Middle frontal gyrus (tissue), 1 donor: Measurements from ENCODE around the gene CD34.

Experiments
- DNase-seq: peaks from one replicate; pipeline ENCODE4 v3.0.0-alpha.2; 2015; ENCODE audit warnings: low spot score; ENCODE audit errors: extremely low spot score

The CD34 gene

DNA sequence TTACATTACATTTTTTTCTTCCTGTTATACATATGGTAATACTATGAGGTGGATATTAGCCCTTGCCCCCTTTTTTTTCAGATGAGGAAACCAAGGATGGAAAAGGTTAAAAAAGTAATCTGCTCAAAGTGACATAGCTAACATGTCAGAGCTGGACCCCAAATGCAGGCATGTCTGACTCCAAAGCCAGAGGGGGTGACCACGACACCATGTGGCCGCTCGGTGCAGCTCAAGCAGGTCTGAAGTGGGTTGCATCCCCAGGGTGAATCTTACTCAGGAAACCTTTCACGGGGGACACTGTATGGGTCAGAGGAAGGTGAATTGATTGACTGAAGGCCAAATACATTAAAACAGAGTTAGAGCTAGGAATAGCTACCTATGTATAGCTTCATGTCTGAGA lies 34.8 kb downstream of the CD34 start:
- no peak for DNase-seq

GRCh38 chr1:207875532-207875931 lies 35.4 kb downstream of the CD34 start:
- no peak for DNase-seq

DNA sequence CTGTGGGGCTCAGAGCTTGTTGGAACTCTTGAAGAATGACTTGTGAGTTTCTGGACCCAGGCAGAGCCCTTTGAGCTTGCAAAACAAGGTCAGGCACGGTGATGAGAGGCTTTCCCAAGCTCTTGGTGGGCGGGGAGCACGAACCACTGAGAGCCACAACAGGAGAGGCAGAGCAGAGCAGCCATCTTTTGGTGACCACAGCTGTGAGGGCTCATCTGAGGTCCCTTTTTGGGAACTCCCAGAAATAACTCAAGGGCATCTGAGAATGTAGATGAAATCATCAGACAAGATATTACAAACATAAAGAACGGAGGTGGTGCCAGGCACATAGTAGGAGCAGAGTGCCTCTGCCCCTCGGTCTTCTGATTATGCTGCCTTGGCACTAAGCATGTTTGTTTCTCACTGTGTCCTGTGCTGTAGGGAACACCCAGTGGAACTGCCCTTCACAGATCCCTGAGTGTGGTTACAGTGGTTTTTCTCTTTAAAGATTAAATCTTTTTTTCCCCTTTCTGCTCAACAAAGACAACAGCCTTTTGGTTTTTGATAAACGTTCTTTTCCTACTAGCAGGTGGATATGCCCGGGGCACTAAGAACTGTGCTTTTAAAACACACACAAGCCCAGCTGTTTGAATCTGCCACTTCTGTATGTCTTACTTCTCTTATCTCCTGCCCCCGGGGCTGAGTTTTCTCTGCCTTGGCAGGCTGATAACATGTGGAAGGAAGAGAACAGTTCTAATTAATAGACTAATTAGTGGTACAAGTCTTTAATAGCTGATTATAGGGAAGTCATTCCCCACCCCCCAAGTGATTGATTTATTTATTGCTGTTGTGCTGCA lies 37.7 kb downstream of the CD34 start:
- no peak for DNase-seq

DNA sequence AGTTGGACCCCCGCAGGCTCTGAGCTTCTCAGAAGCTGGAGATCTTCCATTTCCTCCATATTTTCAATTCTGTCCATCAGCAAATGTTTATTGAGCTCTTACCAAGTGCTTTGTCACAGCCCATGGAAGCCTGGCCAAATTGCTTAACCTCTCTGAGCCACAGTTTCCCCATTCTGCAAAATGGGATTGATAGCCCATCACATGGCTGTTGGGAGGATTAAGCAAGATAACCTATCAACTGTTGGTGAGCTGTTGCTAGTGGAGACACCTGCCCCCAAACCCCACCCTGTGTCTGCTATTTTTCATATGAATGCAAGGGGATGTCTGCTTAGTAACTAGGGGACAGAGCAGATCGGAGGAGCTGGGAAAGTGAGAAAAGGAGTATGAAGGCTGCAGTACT lies 38.3 kb downstream of the CD34 start:
- DNase-seq = no peak

DNA sequence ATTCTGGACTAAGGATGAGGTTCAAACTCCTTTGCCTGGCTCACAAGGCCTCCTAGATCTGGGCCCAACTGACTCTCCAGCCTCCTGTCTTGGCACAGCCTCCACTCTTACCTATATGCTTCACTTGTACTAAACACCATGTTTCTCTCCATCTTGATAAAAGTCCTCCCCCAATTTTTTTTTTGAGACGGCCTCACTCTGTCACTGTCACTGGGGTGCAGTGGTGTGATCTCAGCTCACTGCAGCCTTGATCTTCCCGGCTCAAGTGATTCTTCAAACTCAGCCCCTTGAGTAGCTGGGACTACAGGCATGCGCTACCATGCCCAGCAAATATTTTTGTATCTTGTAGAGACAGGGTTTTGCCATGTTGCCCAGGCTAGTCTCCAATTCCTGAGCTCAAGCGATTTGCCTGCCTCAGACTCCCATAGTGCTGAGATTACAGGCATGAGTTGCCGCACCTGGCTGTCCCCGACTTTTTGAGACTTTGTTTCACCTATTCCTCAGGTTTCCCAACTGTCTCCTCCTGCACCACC lies 39.7 kb downstream of the CD34 start:
- no peak for DNase-seq

GRCh38 chr1:207870306-207871031 lies 40.5 kb downstream of the CD34 start:
- DNase-seq = no peak

GRCh38 chr1:207869859-207870258 lies 41.1 kb downstream of the CD34 start:
- no peak for DNase-seq

DNA sequence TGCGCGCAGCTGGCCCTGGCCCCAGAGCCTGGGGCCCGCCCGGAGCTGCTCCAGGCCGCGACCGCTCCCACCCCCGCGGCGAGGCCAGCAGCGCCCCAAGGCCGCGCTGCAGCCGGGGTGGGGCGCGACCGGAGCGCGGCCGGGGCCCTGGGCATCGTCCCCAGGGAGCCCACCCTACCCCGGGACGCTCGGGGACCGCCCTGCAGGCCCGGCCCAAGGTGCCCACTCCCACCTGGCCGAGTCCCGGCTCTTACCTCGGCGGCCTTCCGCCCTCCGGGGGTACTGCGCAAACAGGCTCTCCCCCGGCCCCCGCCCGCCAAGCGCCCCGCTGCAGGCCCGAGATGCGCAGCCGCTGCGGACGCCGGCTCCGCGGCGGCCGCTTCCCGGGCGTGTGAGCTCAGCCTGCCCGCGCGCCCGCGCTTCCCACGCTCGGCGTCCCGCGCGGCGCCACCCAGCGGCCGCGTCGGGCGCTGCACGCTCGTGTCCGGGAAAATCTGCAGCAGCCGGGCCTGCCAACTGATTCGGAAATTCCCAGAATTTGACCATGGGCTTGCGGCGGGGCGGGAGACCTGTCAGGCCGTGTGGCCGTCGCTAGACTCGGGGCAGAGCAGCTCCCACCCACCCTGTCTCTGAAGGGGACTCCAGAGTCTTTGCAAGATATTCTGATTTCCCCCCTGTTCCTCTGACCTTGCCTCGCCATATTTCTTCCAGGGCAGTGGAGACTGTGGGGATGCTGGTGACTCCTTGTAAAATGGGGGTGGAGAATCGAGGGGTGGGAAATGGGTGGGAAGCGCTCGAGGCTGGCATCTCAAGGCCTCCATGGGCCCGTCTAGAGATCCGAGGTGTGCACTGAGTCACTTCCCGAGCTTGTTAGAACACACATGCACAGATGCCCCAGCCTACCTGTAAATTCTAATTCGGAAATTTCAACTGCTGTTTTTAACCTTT lies 41.9 kb downstream of the CD34 start:
- peak; percentile 74 for DNase-seq

DNA sequence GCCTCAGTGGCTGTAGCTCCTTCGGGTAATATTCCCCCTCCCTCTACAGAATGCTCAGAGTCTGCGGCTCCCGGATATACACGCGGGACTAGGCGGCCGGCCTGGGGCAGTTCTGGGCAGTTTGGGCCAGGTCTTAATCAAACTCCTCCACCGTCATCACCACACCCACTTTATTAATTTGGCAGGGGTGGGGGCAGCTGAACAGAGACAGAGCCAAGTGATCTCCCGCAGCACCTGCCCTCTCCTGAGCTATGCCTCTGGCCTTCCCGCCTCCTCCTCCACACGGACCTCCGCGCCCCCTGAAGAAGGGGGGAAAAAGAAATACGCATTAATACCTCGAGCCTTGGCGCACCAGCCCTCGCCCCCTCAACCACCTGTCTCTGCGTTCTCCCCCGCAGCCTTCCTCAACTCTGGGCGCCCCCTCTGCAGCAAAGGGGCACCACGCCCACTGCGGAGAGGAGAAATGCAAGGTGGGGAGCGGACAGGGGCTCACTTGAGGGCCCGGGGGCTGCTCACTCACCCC lies 42.6 kb downstream of the CD34 start:
- DNase-seq = no peak

- DNase-seq = no peak
Measured at GRCh38 chr1:207867136-207868109, 43.5 kb downstream of the CD34 start.

DNA sequence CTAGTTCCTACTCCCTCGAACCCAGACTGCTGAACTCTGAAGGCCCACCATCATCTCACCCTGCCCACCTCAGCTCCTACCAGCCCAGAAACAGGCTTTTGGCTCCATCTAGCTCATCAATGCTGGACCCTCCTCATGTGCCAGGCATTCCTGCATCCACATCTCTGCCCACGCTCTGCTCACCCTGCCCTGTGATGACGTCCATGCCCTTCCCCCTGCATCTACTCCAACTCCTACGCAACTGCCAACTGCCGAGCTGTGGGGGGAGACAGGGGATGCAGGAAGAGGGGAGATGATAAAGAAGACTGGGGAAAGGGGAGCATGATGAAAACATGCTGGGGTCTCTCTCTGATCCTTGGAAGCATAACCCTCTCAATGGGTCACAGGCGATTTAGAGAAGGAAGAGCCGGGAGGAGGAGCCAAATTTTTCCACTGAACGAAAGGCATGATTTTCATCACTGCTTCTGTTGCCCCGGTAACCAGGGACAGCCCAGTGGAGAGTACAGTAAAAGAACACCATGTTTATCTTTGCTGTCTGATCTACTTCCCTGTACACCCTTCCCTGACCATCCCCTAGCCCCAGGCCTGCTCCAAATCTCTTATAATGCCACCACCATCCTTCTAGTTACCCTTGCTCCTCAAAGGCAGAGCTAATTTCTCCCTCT lies 44.3 kb downstream of the CD34 start:
- peak; percentile 47 for DNase-seq

- DNase-seq = no peak
Measured at GRCh38 chr1:207863893-207864535, 46.9 kb downstream of the CD34 start.

GRCh38 chr1:207862241-207862787 lies 48.6 kb downstream of the CD34 start:
- DNase-seq = no peak

GRCh38 chr1:207861442-207862177 lies 49.3 kb downstream of the CD34 start:
- no peak for DNase-seq

DNA sequence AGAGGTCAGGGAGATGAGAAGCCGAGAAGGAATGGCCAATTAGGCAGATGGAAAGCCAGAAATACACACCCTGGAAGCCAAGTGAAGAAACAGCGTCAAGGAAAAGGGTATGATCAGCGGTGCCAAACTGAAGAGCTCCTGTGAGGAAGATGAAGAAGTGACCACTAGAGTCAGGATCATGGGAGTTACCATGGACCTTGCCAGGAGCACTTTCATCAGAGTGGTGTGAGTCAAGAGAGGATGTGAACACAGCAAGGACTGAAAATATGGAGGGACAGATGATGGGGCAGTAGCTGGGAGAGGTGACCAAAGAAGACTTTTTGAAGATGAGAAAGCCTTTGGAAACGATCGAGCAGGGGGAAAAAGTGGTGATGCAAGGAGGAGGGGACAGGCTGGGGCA lies 50.4 kb downstream of the CD34 start:
- no peak for DNase-seq

- DNase-seq = no peak
Measured at GRCh38 chr1:207858806-207859205, 52.1 kb downstream of the CD34 start.

DNA sequence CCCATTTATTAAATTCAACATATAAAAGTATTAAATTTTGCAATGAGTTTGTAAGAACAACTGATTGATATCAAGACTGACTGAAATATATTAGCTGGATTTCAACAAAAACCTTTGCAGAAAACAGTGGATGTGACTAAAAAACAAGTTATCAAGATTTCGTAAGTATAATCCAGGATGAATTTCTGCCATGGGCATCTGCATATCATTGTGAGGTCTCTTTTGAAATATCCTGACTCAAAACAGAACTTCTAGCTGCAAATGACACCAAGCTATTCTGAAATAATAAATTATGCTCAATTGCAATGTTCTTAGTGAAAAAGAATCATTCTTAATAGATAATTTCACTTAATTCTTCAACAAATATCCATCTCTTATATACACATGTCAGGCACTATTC lies 52.6 kb downstream of the CD34 start:
- no peak for DNase-seq

DNA sequence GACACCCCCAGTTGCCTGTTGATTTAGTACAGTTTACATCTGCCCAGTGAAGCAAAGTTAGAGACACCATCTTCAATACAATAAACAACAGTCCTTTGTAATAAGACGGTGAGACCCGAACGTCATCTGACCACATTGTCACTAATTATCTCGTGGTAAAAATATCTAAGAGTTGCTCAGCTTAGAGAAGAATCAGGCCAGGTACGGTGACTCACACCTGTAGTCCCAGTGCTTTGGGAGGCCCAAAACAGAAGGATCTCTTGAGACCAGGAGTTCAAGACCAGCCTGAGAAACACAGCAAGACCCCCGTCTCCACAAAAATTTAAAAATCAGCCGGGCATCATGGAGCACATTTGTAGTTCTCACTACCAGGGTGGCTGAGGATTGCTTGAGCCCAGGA lies 53.5 kb downstream of the CD34 start:
- no peak for DNase-seq
